ENCODE results near the gene DNAH6. TPM values are rescaled to one million over a fixed set of nuclear protein-coding genes. Genes with fewer than 3 reads are reported as not detected.
"Not testable (repeated sequence)": the region's sequence is repeated elsewhere in the genome, so short reads cannot be mapped to it uniquely, and the experiment has no call there.

Gene DNAH6
- total RNA-seq, 1 donor from 2014 or later, result not detected

DNA sequence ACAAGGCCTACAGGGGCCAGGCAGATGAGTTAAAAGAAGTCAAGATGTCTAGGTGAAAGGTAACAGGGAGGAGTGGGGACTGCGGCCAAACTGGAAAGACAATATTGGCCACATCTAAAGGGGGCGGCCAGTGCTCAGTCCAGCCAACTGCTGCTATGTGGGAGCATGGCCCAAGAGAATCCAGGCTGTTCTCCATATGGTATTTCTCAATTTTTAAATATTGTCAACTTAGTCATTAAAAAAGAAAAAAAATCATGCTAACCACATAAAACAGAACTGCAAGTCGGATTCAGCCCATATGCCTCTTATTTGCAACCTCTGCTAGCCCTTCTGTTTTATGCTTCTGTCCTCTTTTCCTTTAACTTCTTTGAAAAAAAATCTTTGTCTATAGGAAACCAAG, 349.8 kb downstream of the DNAH6 start:
- Histone ChIP-seq H3K27ac (no peak overlapping the region), H3K4me3 (no peak overlapping the region), H3K4me1 (no peaks in the 10 kb centered on the region), H3K36me3 (no peaks in the 10 kb centered on the region), H3K27me3 (no peaks in the 10 kb centered on the region), H3K9me3 (no peaks in the 10 kb centered on the region)
- TF ChIP-seq, protein P1, sequence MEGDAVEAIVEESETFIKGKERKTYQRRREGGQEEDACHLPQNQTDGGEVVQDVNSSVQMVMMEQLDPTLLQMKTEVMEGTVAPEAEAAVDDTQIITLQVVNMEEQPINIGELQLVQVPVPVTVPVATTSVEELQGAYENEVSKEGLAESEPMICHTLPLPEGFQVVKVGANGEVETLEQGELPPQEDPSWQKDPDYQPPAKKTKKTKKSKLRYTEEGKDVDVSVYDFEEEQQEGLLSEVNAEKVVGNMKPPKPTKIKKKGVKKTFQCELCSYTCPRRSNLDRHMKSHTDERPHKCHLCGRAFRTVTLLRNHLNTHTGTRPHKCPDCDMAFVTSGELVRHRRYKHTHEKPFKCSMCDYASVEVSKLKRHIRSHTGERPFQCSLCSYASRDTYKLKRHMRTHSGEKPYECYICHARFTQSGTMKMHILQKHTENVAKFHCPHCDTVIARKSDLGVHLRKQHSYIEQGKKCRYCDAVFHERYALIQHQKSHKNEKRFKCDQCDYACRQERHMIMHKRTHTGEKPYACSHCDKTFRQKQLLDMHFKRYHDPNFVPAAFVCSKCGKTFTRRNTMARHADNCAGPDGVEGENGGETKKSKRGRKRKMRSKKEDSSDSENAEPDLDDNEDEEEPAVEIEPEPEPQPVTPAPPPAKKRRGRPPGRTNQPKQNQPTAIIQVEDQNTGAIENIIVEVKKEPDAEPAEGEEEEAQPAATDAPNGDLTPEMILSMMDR (IDR thresholded peaks at IDR 0.05), result no peak
- no peak for DNase-seq (ENCODE audit: low spot score in 2 of 2)
- intact Hi-C loops (cut with DNase I), result no loop called here

- H3K9me3 ChIP-seq; intact Hi-C loops (cut with DNase I); H3K27ac ChIP-seq; H3K4me1 ChIP-seq; H3K4me3 ChIP-seq; H3K27me3 ChIP-seq; DNase-seq (ENCODE audit: low spot score in 2 of 2); H3K36me3 ChIP-seq: not testable (repeated sequence)
Measured at GRCh38 chr2:84868327-84868726, 352.0 kb downstream of the DNAH6 start.

Other genes with a start within 250 kb of the DNAH6 start
- 23.2 TPM for gene SUCLG1, start 57.2 kb upstream of the DNAH6 start, total RNA-seq

Measured in ascending aorta (tissue), 2 donors.